ENCODE results near the gene PLEKHH3.

Gene PLEKHH3

GRCh38 chr17:42676424-42677011 is at the start of gene PLEKHH3:
TSS of gene PLEKHH3 (minus strand) at chr17:42676994. CDS start at chr17:42676563, 431 bp downstream.
- no peak for DNase-seq (ENCODE audit: low read depth, low spot score)

- no peak for DNase-seq (ENCODE audit: low read depth, low spot score)
Observed at GRCh38 chr17:42725143-42725542, 48.3 kb upstream of the PLEKHH3 start.

GRCh38 chr17:42723636-42724035 is 46.8 kb upstream of the PLEKHH3 start:
- DNase-seq (ENCODE audit: low read depth, low spot score): no peak

- DNase-seq (ENCODE audit: low read depth, low spot score): no peak
Observed at GRCh38 chr17:42720996-42721583, 44.3 kb upstream of the PLEKHH3 start.

- no peak for DNase-seq (ENCODE audit: low read depth, low spot score)
Observed at GRCh38 chr17:42709561-42709960, 32.8 kb upstream of the PLEKHH3 start.

- no peak for DNase-seq (ENCODE audit: low read depth, low spot score)
Observed at GRCh38 chr17:42708588-42708987, 31.8 kb upstream of the PLEKHH3 start.

- DNase-seq (ENCODE audit: low read depth, low spot score): peak; percentile 52
Observed at GRCh38 chr17:42706732-42707131, 29.9 kb upstream of the PLEKHH3 start.

GRCh38 chr17:42704837-42705494 is 28.2 kb upstream of the PLEKHH3 start:
- DNase-seq (ENCODE audit: low read depth, low spot score): peak; percentile 26

- no peak for DNase-seq (ENCODE audit: low read depth, low spot score)
Observed at GRCh38 chr17:42704490-42704836, 27.7 kb upstream of the PLEKHH3 start.

GRCh38 chr17:42702446-42702845 is 25.7 kb upstream of the PLEKHH3 start:
- DNase-seq (ENCODE audit: low read depth, low spot score): no peak

- no peak for DNase-seq (ENCODE audit: low read depth, low spot score)
Observed at GRCh38 chr17:42700586-42701289, 23.9 kb upstream of the PLEKHH3 start.

GRCh38 chr17:42699415-42699740 is 22.6 kb upstream of the PLEKHH3 start:
- no peak for DNase-seq (ENCODE audit: low read depth, low spot score)

- DNase-seq (ENCODE audit: low read depth, low spot score): no peak
Observed at GRCh38 chr17:42698736-42699414, 22.1 kb upstream of the PLEKHH3 start.

GRCh38 chr17:42697108-42697811 is 20.5 kb upstream of the PLEKHH3 start:
- DNase-seq (ENCODE audit: low read depth, low spot score): no peak

- no peak for DNase-seq (ENCODE audit: low read depth, low spot score)
Observed at GRCh38 chr17:42695500-42695899, 18.7 kb upstream of the PLEKHH3 start.

- no peak for DNase-seq (ENCODE audit: low read depth, low spot score)
Observed at GRCh38 chr17:42694524-42694923, 17.7 kb upstream of the PLEKHH3 start.

GRCh38 chr17:42692489-42692888 is 15.7 kb upstream of the PLEKHH3 start:
- DNase-seq (ENCODE audit: low read depth, low spot score): no peak

GRCh38 chr17:42691021-42691545 is 14.3 kb upstream of the PLEKHH3 start:
- DNase-seq (ENCODE audit: low read depth, low spot score): no peak

- no peak for DNase-seq (ENCODE audit: low read depth, low spot score)
Observed at GRCh38 chr17:42690596-42690995, 13.8 kb upstream of the PLEKHH3 start.

- DNase-seq (ENCODE audit: low read depth, low spot score): no peak
Observed at GRCh38 chr17:42687707-42688320, 11.0 kb upstream of the PLEKHH3 start.

Measured in activated CD4-positive, CD25-positive, alpha-beta regulatory T cell treated with anti-CD3 and anti-CD28 coated beads, Interleukin-2, amount 50 U/mL, for 16 hours (primary cell).